PC-3 (cell line): ENCODE data around the gene TIRAP. TPM values are rescaled to one million over a fixed set of nuclear protein-coding genes. Genes with fewer than 3 reads are reported as not detected.
A peak's percentile ranks its signal among the peaks of the same experiment; 100 is the strongest.

ENCODE experiments used
- ATAC-seq: fragments of 200-7000 bp; cut with Tn5 transposase; 2 replicates; pipeline ENCODE4 v1.9.1; 2020; ENCODE audit warnings: mild to moderate bottlenecking, moderate library complexity
- BruUV-seq: library from RNA; stranded (reverse); fragments of 400-500 nt; replicated peaks from 2 replicates; lab custom pipeline; 2021; lab: Mats Ljungman, UMichigan
- CTCF ChIA-PET: fragments of 300-600 bp; sonication (Branson Sonifier 250); formaldehyde crosslinking; loops from one replicate; lab custom pipeline; 2022; ENCODE audit warnings: antibody characterized with exemption; lab: Charles Lee
- POLR2A ChIA-PET: fragments of 300-600 bp; sonication (Branson Sonifier 250); formaldehyde crosslinking; loops from one replicate; lab custom pipeline; 2022; ENCODE audit warnings: antibody characterized with exemption; ENCODE audit not compliant: unreplicated experiment; lab: Charles Lee
- DNase-seq: peaks from one replicate; pipeline ENCODE4 v3.0.0-alpha.2; 2015
- H2AFZ ChIP-seq: fragments of 300-600 bp; sonication (generic); 2 replicates; pipeline ENCODE4 v1.6.0; 2016; ENCODE audit warnings: antibody characterized with exemption, low read length
- H3F3A ChIP-seq: fragments of 300-600 bp; sonication (generic); one replicate; pipeline ENCODE4 v1.6.0; 2017; ENCODE audit warnings: antibody characterized with exemption, low read length, control low read depth, mild to moderate bottlenecking; ENCODE audit not compliant: unreplicated experiment
- H3K27ac ChIP-seq: fragments of 300-600 bp; sonication (generic); 2 replicates; pipeline ENCODE4 v1.5.1; 2016; ENCODE audit warnings: mild to moderate bottlenecking, low read length
- H3K27me3 ChIP-seq: fragments of 300-600 bp; sonication (generic); 2 replicates; pipeline ENCODE4 v1.6.1; 2016; ENCODE audit warnings: low read length, mixed read lengths
- H3K36me3 ChIP-seq: fragments of 300-600 bp; sonication (generic); 2 replicates; pipeline ENCODE4 v1.6.1; 2016; ENCODE audit warnings: low read depth, mixed run types, low read length, mixed read lengths
- H3K4me1 ChIP-seq: fragments of 300-600 bp; sonication (generic); 2 replicates; pipeline ENCODE4 v1.5.1; 2016; ENCODE audit warnings: low read length; ENCODE audit not compliant: insufficient read depth
- H3K4me2 ChIP-seq: fragments of 300-600 bp; sonication (generic); 2 replicates; pipeline ENCODE4 v1.6.0; 2016; ENCODE audit warnings: low read length
- H3K4me3 ChIP-seq: fragments of 300-600 bp; sonication (generic); 2 replicates; pipeline ENCODE4 v1.5.1; 2016; ENCODE audit warnings: mild to moderate bottlenecking, low read length, mixed read lengths
- H3K79me2 ChIP-seq: fragments of 300-600 bp; sonication (generic); 2 replicates; pipeline ENCODE4 v1.6.1; 2017; ENCODE audit warnings: low read length, mixed read lengths
- H3K9ac ChIP-seq: fragments of 300-600 bp; sonication (generic); 2 replicates; pipeline ENCODE4 v1.6.0; 2016; ENCODE audit warnings: mild to moderate bottlenecking, low read length
- H3K9me2 ChIP-seq: fragments of 300-600 bp; sonication (generic); replicated peaks from 2 replicates; pipeline ENCODE4 v1.6.1; 2016; ENCODE audit warnings: mixed run types, low read length, mixed read lengths
- H3K9me3 ChIP-seq: fragments of 300-600 bp; sonication (generic); 2 replicates; pipeline ENCODE4 v1.6.1; 2016; ENCODE audit warnings: low read length, mixed read lengths
- H4K20me1 ChIP-seq: fragments of 300-600 bp; sonication (generic); 2 replicates; pipeline ENCODE4 v1.6.1; 2016; ENCODE audit warnings: low read length, mixed read lengths
- CTCF ChIP-seq: fragments of 300-600 bp; sonication (generic); conservative IDR thresholded peaks from 2 replicates; pipeline ENCODE4 v1.5.1; 2017; ENCODE audit warnings: antibody characterized with exemption, low read depth, mild to moderate bottlenecking, low read length
- EZH2 ChIP-seq: fragments of 300-600 bp; sonication (generic); IDR thresholded peaks from one replicate; pipeline ENCODE4 v1.6.1; 2017; ENCODE audit warnings: antibody characterized with exemption, mild to moderate bottlenecking, low read length; ENCODE audit not compliant: unreplicated experiment
- EZH2phosphoT487 ChIP-seq: fragments of 300-600 bp; sonication (generic); IDR thresholded peaks from 2 replicates; pipeline ENCODE4 v1.6.1; 2018; ENCODE audit warnings: mild to moderate bottlenecking, antibody characterized with exemption, low read length, borderline replicate concordance
- intact Hi-C: fragments of 100-400 bp; cut with micrococcal nuclease; formaldehyde crosslinking; loops from 2 replicates; pipeline ENCODE4 v1.9.0; 2023
- total RNA-seq: library from RNA; depleted of rRNA; stranded (reverse); fragments of >200 nt; gene quantifications from 2 replicates; pipeline ENCODE4 v1.2.3, GENCODE V29; 2014

TIRAP gene
- total RNA-seq, 1 experiment from 2014 or later: 8.4 TPM

GRCh38 chr11:126281666-126282175 lies 1.2 kb upstream of the TIRAP start:
- no TSS peak for BruUV-seq
- H3K4me1 ChIP-seq: peaks cover 30% of the 10 kb centered on the region; the same call in 1 of the 2 replicates
- H3F3A ChIP-seq: no peaks in the 10 kb centered on the region
- ChIA-PET CTCF (no interaction called here), POLR2A (no interaction called here)
- H3K27me3 ChIP-seq: no peaks in the 10 kb centered on the region
- no peaks in the 10 kb centered on the region for H3K9me2 ChIP-seq
- H4K20me1 ChIP-seq: no peaks in the 10 kb centered on the region
- intact Hi-C loops: loop anchor here (2.0 kb wide), 1 partner anchor 71 kb away; the partner anchor contains the start of genes FAM118B and RPUSD4
- no peak overlapping the region for H3K9ac ChIP-seq
- TF ChIP-seq EZH2 (no peak), EZH2phosphoT487 (no peak), CTCF (no peak)
- no peak overlapping the region for H3K27ac ChIP-seq
- peaks cover 27% of the 10 kb centered on the region for H3K79me2 ChIP-seq
- no peak for DNase-seq
- peak overlapping the region; percentile 82 for H3K4me3 ChIP-seq
- H3K36me3 ChIP-seq: peaks cover 18% of the 10 kb centered on the region; the same call in 1 of the 2 replicates
- peak overlapping the region; percentile 95 for H3K4me2 ChIP-seq
- H3K9me3 ChIP-seq: no peaks in the 10 kb centered on the region
- no peak overlapping the region; the same call in 1 of the 2 replicates for H2AFZ ChIP-seq
- no peak for ATAC-seq

GRCh38 chr11:126282361-126282735 lies 545 bp upstream of the TIRAP start:
- Histone ChIP-seq H3K9ac (peak overlapping the region; percentile 78), H3K79me2 (peaks cover 27% of the 10 kb centered on the region), H3K4me1 (peaks cover 30% of the 10 kb centered on the region; the same call in 1 of the 2 replicates), H4K20me1 (no peaks in the 10 kb centered on the region), H3K27me3 (no peaks in the 10 kb centered on the region), H3K27ac (peak overlapping the region; percentile 84), H3F3A (no peaks in the 10 kb centered on the region), H3K4me3 (peak overlapping the region; percentile 82), H3K36me3 (peaks cover 13% of the 10 kb centered on the region; the same call in 1 of the 2 replicates), H2AFZ (peak overlapping the region; percentile 89), H3K4me2 (peak overlapping the region; percentile 95), H3K9me3 (no peaks in the 10 kb centered on the region), H3K9me2 (no peaks in the 10 kb centered on the region)
- POLR2A ChIA-PET: interaction anchor here (0.6 kb wide), 1 partner anchor 149 kb away, joined by 6 read pairs; no protein-coding TSS in a partner anchor
- intact Hi-C loops: loop anchor here (2.0 kb wide), 1 partner anchor 72 kb away; the partner anchor contains the start of genes FAM118B and RPUSD4
- ATAC-seq: peak; percentile 32
- peak; percentile 34 for DNase-seq
- no peak for TF ChIP-seq EZH2
- no peak for TF ChIP-seq CTCF
- no peak for TF ChIP-seq EZH2phosphoT487
- CTCF ChIA-PET: interaction anchor here (0.7 kb wide), 1 partner anchor 150 kb away, joined by 3 read pairs; no protein-coding TSS in a partner anchor
- BruUV-seq: TSS peak; percentile 59

GRCh38 chr11:126284829-126285228 lies 1.9 kb downstream of the TIRAP start:
- peak; percentile 99 for DNase-seq
- Histone ChIP-seq H4K20me1 (no peaks in the 10 kb centered on the region), H3K27me3 (no peaks in the 10 kb centered on the region), H3K79me2 (peaks cover 27% of the 10 kb centered on the region), H3K4me3 (peak overlapping the region; percentile 82; the same call in 1 of the 2 replicates), H3K27ac (no peak overlapping the region), H2AFZ (no peak overlapping the region), H3K36me3 (no peaks in the 10 kb centered on the region), H3K9me3 (no peaks in the 10 kb centered on the region), H3K4me1 (peaks cover 30% of the 10 kb centered on the region; the same call in 1 of the 2 replicates), H3K9me2 (no peaks in the 10 kb centered on the region), H3K9ac (no peak overlapping the region), H3K4me2 (peak overlapping the region; percentile 95), H3F3A (no peaks in the 10 kb centered on the region)
- intact Hi-C loops: no loop called here
- no TSS peak for BruUV-seq
- CTCF ChIA-PET: no interaction called here
- POLR2A ChIA-PET: no interaction called here
- peak; percentile 39 for ATAC-seq
- TF ChIP-seq CTCF (no peak), EZH2phosphoT487 (no peak), EZH2 (no peak)
